NCI-H2196 (cell line): Measurements from ENCODE around the gene CSRP1.
"Not testable (repeated sequence)": the region's sequence is repeated elsewhere in the genome, so short reads cannot be mapped to it uniquely, and the experiment has no call there.

ENCODE experiments used
- DNase-seq: peaks from one replicate; lab custom pipeline; 2025; ENCODE audit not compliant: unreplicated experiment; lab: John Stamatoyannopoulos, UW

Gene CSRP1

GRCh38 chr1:201506557-201507359 is at the start of gene CSRP1:
CSRP1 (minus strand) TSS chr1:201507123; CDS start chr1:201496303, 10,820 bp downstream.
- DNase-seq, result peak; percentile 89

- DNase-seq, result no peak
These were observed 48.6 kb upstream of the CSRP1 start for GRCh38 chr1:201555593-201555945.

- DNase-seq, result no peak
These were observed 48.1 kb upstream of the CSRP1 start for GRCh38 chr1:201554789-201555592.

GRCh38 chr1:201554190-201554600 is 47.3 kb upstream of the CSRP1 start:
- DNase-seq, result no peak

- DNase-seq, result no peak
These were observed 46.7 kb upstream of the CSRP1 start for GRCh38 chr1:201553496-201554189.

- DNase-seq, result no peak
These were observed 46.0 kb upstream of the CSRP1 start for GRCh38 chr1:201552941-201553351.

- DNase-seq, result no peak
These were observed 45.2 kb upstream of the CSRP1 start for GRCh38 chr1:201551877-201552731.

GRCh38 chr1:201551096-201551495 is 44.2 kb upstream of the CSRP1 start:
- no peak for DNase-seq

GRCh38 chr1:201549522-201549921 is 42.6 kb upstream of the CSRP1 start:
- not testable (repeated sequence) for DNase-seq

GRCh38 chr1:201545851-201546492 is 39.0 kb upstream of the CSRP1 start:
- no peak for DNase-seq

- no peak for DNase-seq
These were observed 37.8 kb upstream of the CSRP1 start for GRCh38 chr1:201544710-201545109.

GRCh38 chr1:201543871-201544642 is 37.1 kb upstream of the CSRP1 start:
- DNase-seq, result no peak

GRCh38 chr1:201542309-201543035 is 35.5 kb upstream of the CSRP1 start:
- no peak for DNase-seq

GRCh38 chr1:201540846-201541735 is 34.2 kb upstream of the CSRP1 start:
- DNase-seq, result no peak

- DNase-seq, result peak; percentile 68
These were observed 32.9 kb upstream of the CSRP1 start for GRCh38 chr1:201539561-201540431.

- DNase-seq, result peak; percentile 63
These were observed 32.0 kb upstream of the CSRP1 start, which contains the start of gene NAV1 for GRCh38 chr1:201538612-201539551. NAV1 (plus strand) TSS chr1:201539127; CDS start chr1:201622885, 83,758 bp downstream.
